Measurements from ENCODE around the gene LDB2. TPM values are rescaled to one million over a fixed set of nuclear protein-coding genes. Genes with fewer than 3 reads are reported as not detected.

LDB2 gene
- total and polyA plus RNA-seq, 2 donors (not counting 1 experiment from before 2014, with no cell fraction given): not detected

GRCh38 chr4:16480011-16480410 lies 418.4 kb downstream of the LDB2 start:
- POLR2A ChIA-PET: no interaction called here
- TF ChIP-seq EZH2 (IDR thresholded peaks at IDR 0.05; ENCODE audit: borderline replicate concordance, insufficient read depth, low read depth, low read length, poor library complexity, severe bottlenecking) (no peak), CTCF (IDR thresholded peaks at IDR 0.05) (no peak)
- H4K20me1 ChIP-seq (ENCODE audit: control insufficient read depth, insufficient read depth, low read length, poor library complexity, severe bottlenecking): no peaks in the 10 kb centered on the region
- Mint-ChIP-seq H3K27ac (no peak overlapping the region), H3K4me3 (no peak overlapping the region), H3K9me3 (ENCODE audit: insufficient read depth) (no peaks in the 10 kb centered on the region), H3K27me3 (no peaks in the 10 kb centered on the region), H3K4me1 (no peaks in the 10 kb centered on the region)
- H3K27ac ChIP-seq (ENCODE audit: low read length in 2 of 2): no peak overlapping the region
- H3K27me3 ChIP-seq (replicated peaks in 1 of 4; ENCODE audit: control extremely low read depth in 1 of 4, control insufficient read depth in 3 of 4, insufficient read depth in 4 of 4, low read length in 3 of 4): no peaks in the 10 kb centered on the region
- 95% methylated on average over 2 of the region's 2 CpGs for WGBS (ENCODE audit: insufficient coverage)
- H3K36me3 ChIP-seq (replicated peaks in 1 of 2; ENCODE audit: control extremely low read depth in 1 of 2, control insufficient read depth in 1 of 2, extremely low read depth in 1 of 2, insufficient read depth in 2 of 2, low read length in 1 of 2): no peaks in the 10 kb centered on the region
- CTCF ChIA-PET: no interaction called here
- H3K4me3 ChIP-seq (ENCODE audit: control extremely low read depth in 1 of 5, extremely low read depth in 1 of 5, insufficient read depth in 1 of 5, low read depth in 2 of 5, low read length in 4 of 5): no peak overlapping the region
- no peaks in the 10 kb centered on the region for H3K4me1 ChIP-seq (ENCODE audit: control insufficient read depth in 2 of 2, insufficient read depth in 2 of 2, low read length in 2 of 2)
- no peak for ATAC-seq (ENCODE audit: low read depth)
- intact Hi-C loops (cut with micrococcal nuclease): no loop called here
- H2AFZ ChIP-seq (ENCODE audit: insufficient read depth, low read depth, low read length, poor library complexity, severe bottlenecking): no peak overlapping the region
- H3K79me2 ChIP-seq (ENCODE audit: control insufficient read depth, insufficient read depth, low read length): no peaks in the 10 kb centered on the region
- no peak overlapping the region for H3K4me2 ChIP-seq (replicated peaks; ENCODE audit: low read depth, low read length, poor library complexity, severe bottlenecking)
- no peak overlapping the region for H3K9ac ChIP-seq (ENCODE audit: low read length)
- H3K9me3 ChIP-seq (ENCODE audit: control extremely low read depth in 1 of 3, control insufficient read depth in 2 of 3, insufficient read depth in 1 of 3, low read length in 2 of 3): peaks cover 0 to 3% (median 0%) of the 10 kb centered on the region in 3 donors
- no peak for DNase-seq

- no peaks in the 10 kb centered on the region for H3K27me3 Mint-ChIP-seq
- Histone ChIP-seq H3K36me3 (replicated peaks in 1 of 2; ENCODE audit: control extremely low read depth in 1 of 2, control insufficient read depth in 1 of 2, extremely low read depth in 1 of 2, insufficient read depth in 2 of 2, low read length in 1 of 2) (no peaks in the 10 kb centered on the region), H3K4me1 (ENCODE audit: control insufficient read depth in 2 of 2, insufficient read depth in 2 of 2, low read length in 2 of 2) (no peaks in the 10 kb centered on the region), H3K9ac (ENCODE audit: low read length) (no peak overlapping the region), H2AFZ (ENCODE audit: insufficient read depth, low read depth, low read length, poor library complexity, severe bottlenecking) (no peak overlapping the region), H3K4me2 (replicated peaks; ENCODE audit: low read depth, low read length, poor library complexity, severe bottlenecking) (no peak overlapping the region), H4K20me1 (ENCODE audit: control insufficient read depth, insufficient read depth, low read length, poor library complexity, severe bottlenecking) (no peaks in the 10 kb centered on the region), H3K9me3 (ENCODE audit: control extremely low read depth in 1 of 3, control insufficient read depth in 2 of 3, insufficient read depth in 1 of 3, low read length in 2 of 3) (peaks cover 1 to 15% (median 3%) of the 10 kb centered on the region in 3 donors), H3K27ac (ENCODE audit: low read length in 2 of 2) (no peak overlapping the region), H3K4me3 (ENCODE audit: control extremely low read depth in 1 of 5, extremely low read depth in 1 of 5, insufficient read depth in 1 of 5, low read depth in 2 of 5, low read length in 4 of 5) (no peak overlapping the region), H3K27me3 (replicated peaks in 1 of 4; ENCODE audit: control extremely low read depth in 1 of 4, control insufficient read depth in 3 of 4, insufficient read depth in 4 of 4, low read length in 3 of 4) (no peaks in the 10 kb centered on the region), H3K79me2 (ENCODE audit: control insufficient read depth, insufficient read depth, low read length) (no peaks in the 10 kb centered on the region)
- ChIA-PET CTCF (no interaction called here), POLR2A (no interaction called here)
- TF ChIP-seq EZH2 (IDR thresholded peaks at IDR 0.05; ENCODE audit: borderline replicate concordance, insufficient read depth, low read depth, low read length, poor library complexity, severe bottlenecking): no peak
- no peak for TF ChIP-seq CTCF (IDR thresholded peaks at IDR 0.05)
- no peak overlapping the region for H3K27ac Mint-ChIP-seq
- ATAC-seq (ENCODE audit: low read depth) (no peak), DNase-seq (no peak)
- peaks cover 8% of the 10 kb centered on the region for H3K9me3 Mint-ChIP-seq (ENCODE audit: insufficient read depth)
- intact Hi-C loops (cut with micrococcal nuclease): no loop called here
- H3K4me3 Mint-ChIP-seq: no peak overlapping the region
- no CpG with 5 or more reads among the region's 1 CpG for WGBS (ENCODE audit: insufficient coverage)
- no peaks in the 10 kb centered on the region for H3K4me1 Mint-ChIP-seq
Measured at GRCh38 chr4:16472537-16472936, 425.9 kb downstream of the LDB2 start.
